Small intestine (tissue), 16 donors: ENCODE results near the gene NLRP5. TPM values are rescaled to one million over a fixed set of nuclear protein-coding genes. Genes with fewer than 3 reads are reported as not detected.
"Not testable (repeated sequence)": the region's sequence is repeated elsewhere in the genome, so short reads cannot be mapped to it uniquely, and the experiment has no call there.

Experiments used
- DNase-seq, 2 donors: peaks; one replicate each; pipeline versions ENCODE4 v3.0.0 to v3.0.0-alpha.2; 2013
- FAIRE-seq: peaks from 2 replicates; lab custom pipeline; 2012; peaks lifted over from hg19 to GRCh38; lab: Jason Lieb, UNC
- H3K27ac ChIP-seq, 3 donors: one replicate each; pipeline ENCODE4 v1.5.1; 2013; ENCODE audit warnings: low read length in 2 of 3, mild to moderate bottlenecking in 2 of 3, control low read depth in 1 of 3, inconsistent platforms in 1 of 3, low read depth in 1 of 3, moderate library complexity in 1 of 3
- H3K27me3 ChIP-seq, 3 donors: one replicate each; pipeline ENCODE4 v1.6.1; 2013; ENCODE audit warnings: low read length in 3 of 3, inconsistent platforms in 1 of 3; ENCODE audit not compliant: control insufficient read depth in 3 of 3, insufficient read depth in 3 of 3
- H3K36me3 ChIP-seq, 3 donors: one replicate each; pipeline ENCODE4 v1.6.1; 2013; ENCODE audit warnings: low read length in 3 of 3, inconsistent platforms in 1 of 3, low read depth in 1 of 3, mild to moderate bottlenecking in 1 of 3, moderate library complexity in 1 of 3; ENCODE audit not compliant: control insufficient read depth in 3 of 3, insufficient read depth in 2 of 3
- H3K4me1 ChIP-seq, 3 donors: one replicate each; pipeline ENCODE4 v1.6.1; 2013; ENCODE audit warnings: low read length in 2 of 3, inconsistent platforms in 1 of 3, low read depth in 1 of 3, mild to moderate bottlenecking in 1 of 3, moderate library complexity in 1 of 3; ENCODE audit not compliant: control insufficient read depth in 3 of 3, insufficient read depth in 2 of 3
- H3K4me3 ChIP-seq, 3 donors: one replicate each; pipeline ENCODE4 v1.5.1; 2013; ENCODE audit warnings: low read length in 3 of 3, control low read depth in 1 of 3, inconsistent platforms in 1 of 3, low read depth in 1 of 3, mild to moderate bottlenecking in 1 of 3, moderate library complexity in 1 of 3
- H3K9me3 ChIP-seq, 2 donors: one replicate each; pipeline ENCODE4 v1.6.1; 2013; ENCODE audit warnings: low read depth in 1 of 2, low read length in 1 of 2; ENCODE audit not compliant: control insufficient read depth in 2 of 2, insufficient read depth in 1 of 2
- WGBS, 3 donors: extraction: QIAGEN DNeasy Blood & Tissue Kit; methylation state at CpG; one replicate each; pipeline ENCODE4 v1.1.7; 2013; 5-methylcytosine and 5-hydroxymethylcytosine counted together
- long read RNA-seq, 10 donors: transcript quantifications; one replicate each; lab custom pipeline, GENCODE V29; 2026
- polyA plus RNA-seq, 4 donors: library from polyadenylated mRNA; stranded (reverse) in 3 of 4; unstranded in 1 of 4; fragments of 200-250 nt in 3 of 4; fragments of 120-200 nt in 1 of 4; gene quantifications; one replicate each; pipeline versions ENCODE4 v1.2.1 to v1.2.3, GENCODE V29; 2013
- donor health status: healthy with polysubstance abuse.
- donor health status: control.
- donor health status: control.
- donor health status: Bipolar disorder and iron deficiency.
- donor health status: healthy.

The NLRP5 gene
- not detected for polyA plus RNA-seq
- long read RNA-seq, donor 1: 0 reads
- long read RNA-seq, donor 2: 0 reads
- long read RNA-seq, donor 3: 0 reads
- long read RNA-seq, donor 4: 0 reads
- long read RNA-seq, donor 5: 0 reads
- long read RNA-seq, donor 6: 0 reads
- long read RNA-seq, donor 7: 0 reads
- long read RNA-seq, donor 8: 0 reads
- long read RNA-seq, donor 9: 0 reads
- long read RNA-seq, donor 10: 0 reads

DNA sequence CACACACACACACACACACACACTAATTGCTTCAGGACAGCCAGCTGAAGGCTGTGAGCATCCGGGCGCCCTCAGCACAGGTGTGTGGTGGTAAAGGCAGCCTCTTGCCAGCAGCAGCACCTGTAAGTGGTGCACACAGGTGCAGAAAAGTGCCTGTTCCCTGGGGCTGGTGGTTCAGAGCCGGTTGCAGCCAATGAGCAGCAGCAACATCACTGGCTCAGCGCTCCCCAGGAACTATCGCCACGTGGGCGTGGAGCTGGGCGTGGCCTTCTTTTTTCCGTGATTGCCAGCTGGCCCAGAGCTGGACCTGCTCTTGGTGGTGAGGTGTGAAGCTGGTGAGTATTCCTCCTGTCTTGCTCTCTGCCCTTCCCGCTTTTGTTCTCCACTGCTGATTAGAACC, at the start of gene NLRP5:
TSS of gene NLRP5 (plus strand) at position 289 of the 400 bp plus-strand sequence.
- Histone ChIP-seq H3K27ac (no peak within 1 kb of the TSS), H3K27me3 (no peaks in the 10 kb centered on the region), H3K4me1 (no peaks in the 10 kb centered on the region), H3K9me3 (peaks cover 0 to 5% of the 10 kb centered on the region in 2 donors), H3K36me3 (no peaks in the 10 kb centered on the region), H3K4me3 (no peak within 1 kb of the TSS)
- DNase-seq (no peak), FAIRE-seq (no peak)
- WGBS, 3 donors: 37 to 45% (median 38%) methylated on average over 10 of the region's 10 CpGs

- Histone ChIP-seq H3K4me1 (no peaks in the 10 kb centered on the region), H3K9me3 (peaks cover 2 to 15% of the 10 kb centered on the region in 2 donors), H3K4me3 (no peak overlapping the region), H3K36me3 (no peaks in the 10 kb centered on the region), H3K27me3 (no peaks in the 10 kb centered on the region), H3K27ac (no peak overlapping the region)
- DNase-seq (no peak), FAIRE-seq (no peak)
- 65 to 72% (median 70%) methylated on average over 7 of the region's 7 CpGs for WGBS, 3 donors
Measured at GRCh38 chr19:55939206-55939605, 47.4 kb upstream of the NLRP5 start.

- Histone ChIP-seq H3K36me3 (no peaks in the 10 kb centered on the region), H3K27ac (no peak overlapping the region), H3K9me3 (peaks cover 2 to 13% of the 10 kb centered on the region in 2 donors), H3K4me3 (no peak overlapping the region), H3K27me3 (no peaks in the 10 kb centered on the region), H3K4me1 (no peaks in the 10 kb centered on the region)
- 89 to 92% (median 90%) methylated on average over 11 of the region's 11 CpGs for WGBS, 3 donors
- DNase-seq (no peak), FAIRE-seq (no peak)
Measured at GRCh38 chr19:55940306-55940705, 46.3 kb upstream of the NLRP5 start.

- no peak within 1 kb of the TSS for H3K4me3 ChIP-seq
- no peak within 1 kb of the TSS for H3K27ac ChIP-seq
- 80 to 85% (median 81%) methylated on average over 8 of the region's 8 CpGs for WGBS, 3 donors
- FAIRE-seq: no peak
- H3K36me3 ChIP-seq: no peaks in the 10 kb centered on the region
- no peaks in the 10 kb centered on the region for H3K4me1 ChIP-seq
- H3K27me3 ChIP-seq: no peaks in the 10 kb centered on the region
- no peak for DNase-seq
- H3K9me3 ChIP-seq: peaks cover 2 to 20% of the 10 kb centered on the region in 2 donors
Measured at GRCh38 chr19:55947532-55947931, 39.0 kb upstream of the NLRP5 start, which contains the start of gene NLRP8. TSS of gene NLRP8 (plus strand) at chr19:55947832.

DNA sequence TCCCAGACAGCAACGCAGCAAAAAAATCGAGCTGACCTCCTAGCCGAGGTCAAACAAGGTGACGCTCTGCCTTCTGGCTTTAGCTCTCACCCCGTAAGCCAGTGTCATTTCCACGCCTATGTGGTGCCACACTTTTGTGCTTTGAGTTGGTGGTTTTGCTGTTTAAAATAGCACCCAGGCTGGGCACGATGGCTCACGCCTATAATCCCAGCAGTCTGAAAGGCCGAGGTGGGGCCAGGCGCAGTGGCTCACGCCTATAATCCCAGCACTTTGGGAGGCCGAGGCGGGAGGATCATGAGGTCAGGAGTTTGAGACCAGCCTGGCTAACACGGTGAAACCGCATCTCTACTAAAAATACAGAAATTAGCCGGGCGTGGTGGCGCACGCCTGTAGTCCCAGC, 36.0 kb upstream of the NLRP5 start:
- DNase-seq, H3K27ac ChIP-seq, H3K4me1 ChIP-seq, H3K27me3 ChIP-seq, H3K4me3 ChIP-seq, H3K36me3 ChIP-seq, FAIRE-seq: not testable (repeated sequence)
- peaks cover 0 to 25% of the 10 kb centered on the region in 2 donors for H3K9me3 ChIP-seq
- WGBS, 3 donors: 89 to 93% (median 91%) methylated on average over 19 of the region's 19 CpGs

- Histone ChIP-seq H3K9me3 (peaks cover 0 to 29% of the 10 kb centered on the region in 2 donors), H3K4me1 (no peaks in the 10 kb centered on the region), H3K4me3 (no peak overlapping the region), H3K27ac (no peak overlapping the region), H3K27me3 (no peaks in the 10 kb centered on the region), H3K36me3 (no peaks in the 10 kb centered on the region)
- no peak for DNase-seq
- WGBS, 3 donors: 65 to 87% (median 74%) methylated on average over 7 of the region's 7 CpGs
- FAIRE-seq: no peak
Measured at GRCh38 chr19:55956431-55956830, 30.1 kb upstream of the NLRP5 start.

- Histone ChIP-seq H3K4me3 (no peak overlapping the region), H3K27ac (no peak overlapping the region), H3K9me3 (peaks cover 0 to 28% of the 10 kb centered on the region in 2 donors), H3K27me3 (no peaks in the 10 kb centered on the region), H3K4me1 (no peaks in the 10 kb centered on the region), H3K36me3 (no peaks in the 10 kb centered on the region)
- no peak for DNase-seq
- WGBS, 3 donors: 58 to 69% (median 69%) methylated on average over 4 of the region's 4 CpGs
- no peak for FAIRE-seq
Measured at GRCh38 chr19:55958356-55958755, 28.2 kb upstream of the NLRP5 start.

- H3K4me1 ChIP-seq: no peaks in the 10 kb centered on the region
- H3K9me3 ChIP-seq: peaks cover 0 to 24% of the 10 kb centered on the region in 2 donors
- DNase-seq (no peak), FAIRE-seq (no peak)
- H3K27me3 ChIP-seq: no peaks in the 10 kb centered on the region
- WGBS, 3 donors: 76 to 84% (median 82%) methylated on average over 6 of the region's 6 CpGs
- H3K36me3 ChIP-seq: no peaks in the 10 kb centered on the region
- H3K4me3 ChIP-seq: no peak overlapping the region
- H3K27ac ChIP-seq: no peak overlapping the region
Measured at GRCh38 chr19:55959996-55960675, 26.4 kb upstream of the NLRP5 start.
